ENCODE data around the gene LMNTD2. TPM values are rescaled to one million over a fixed set of nuclear protein-coding genes. Genes with fewer than 3 reads are reported as not detected.
A peak's percentile ranks its signal among the peaks of the same experiment; 100 is the strongest.

LMNTD2 gene
- total RNA-seq, 1 donor from 2014 or later: 16.6 TPM

DNA sequence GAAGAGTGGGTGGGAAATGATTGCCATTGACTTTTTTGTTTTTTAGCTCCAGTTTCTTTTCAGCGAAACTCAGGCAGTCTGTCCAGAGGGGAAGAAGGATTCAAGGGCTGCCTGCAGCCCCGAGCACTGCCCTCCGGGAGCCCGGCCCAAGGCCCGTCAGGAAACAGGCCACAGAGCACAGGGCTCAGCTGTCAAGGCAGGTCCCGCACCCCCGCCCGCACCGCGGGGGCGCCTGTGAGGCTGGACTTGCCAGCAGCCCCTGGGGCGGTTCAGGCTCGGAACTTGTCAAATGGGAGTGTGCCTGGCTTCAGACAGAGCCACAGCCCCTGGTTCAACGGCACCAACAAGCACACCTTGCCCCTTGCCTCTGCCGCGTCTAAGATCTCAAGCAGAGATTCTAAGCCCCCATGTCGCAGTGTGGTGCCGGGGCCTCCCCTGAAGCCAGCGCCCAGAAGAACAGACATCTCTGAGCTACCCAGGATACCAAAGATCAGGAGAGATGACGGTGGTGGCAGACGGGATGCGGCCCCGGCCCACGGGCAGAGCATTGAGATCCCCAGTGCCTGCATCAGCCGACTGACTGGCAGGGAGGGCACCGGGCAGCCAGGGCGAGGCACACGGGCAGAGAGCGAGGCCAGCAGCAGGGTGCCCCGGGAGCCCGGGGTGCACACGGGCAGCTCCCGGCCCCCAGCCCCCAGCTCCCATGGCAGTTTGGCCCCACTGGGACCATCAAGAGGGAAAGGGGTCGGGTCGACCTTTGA, 46.7 kb upstream of the LMNTD2 start:
- H3K27ac Mint-ChIP-seq: peak overlapping the region; percentile 59
- no peaks in the 10 kb centered on the region for H3K27me3 Mint-ChIP-seq (ENCODE audit: low read depth)
- peaks cover 5% of the 10 kb centered on the region for H3K4me1 Mint-ChIP-seq
- no peaks in the 10 kb centered on the region for H3K9me3 Mint-ChIP-seq
- peaks cover 26% of the 10 kb centered on the region for H3K36me3 Mint-ChIP-seq
- no peak overlapping the region for H3K4me3 Mint-ChIP-seq
- TF ChIP-seq, protein P1, sequence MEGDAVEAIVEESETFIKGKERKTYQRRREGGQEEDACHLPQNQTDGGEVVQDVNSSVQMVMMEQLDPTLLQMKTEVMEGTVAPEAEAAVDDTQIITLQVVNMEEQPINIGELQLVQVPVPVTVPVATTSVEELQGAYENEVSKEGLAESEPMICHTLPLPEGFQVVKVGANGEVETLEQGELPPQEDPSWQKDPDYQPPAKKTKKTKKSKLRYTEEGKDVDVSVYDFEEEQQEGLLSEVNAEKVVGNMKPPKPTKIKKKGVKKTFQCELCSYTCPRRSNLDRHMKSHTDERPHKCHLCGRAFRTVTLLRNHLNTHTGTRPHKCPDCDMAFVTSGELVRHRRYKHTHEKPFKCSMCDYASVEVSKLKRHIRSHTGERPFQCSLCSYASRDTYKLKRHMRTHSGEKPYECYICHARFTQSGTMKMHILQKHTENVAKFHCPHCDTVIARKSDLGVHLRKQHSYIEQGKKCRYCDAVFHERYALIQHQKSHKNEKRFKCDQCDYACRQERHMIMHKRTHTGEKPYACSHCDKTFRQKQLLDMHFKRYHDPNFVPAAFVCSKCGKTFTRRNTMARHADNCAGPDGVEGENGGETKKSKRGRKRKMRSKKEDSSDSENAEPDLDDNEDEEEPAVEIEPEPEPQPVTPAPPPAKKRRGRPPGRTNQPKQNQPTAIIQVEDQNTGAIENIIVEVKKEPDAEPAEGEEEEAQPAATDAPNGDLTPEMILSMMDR (IDR thresholded peaks at IDR 0.05; ENCODE audit: unreplicated experiment): no peak
- DNase-seq (ENCODE audit: low spot score in 2 of 2, unreplicated experiment in 2 of 2): no peak

DNA sequence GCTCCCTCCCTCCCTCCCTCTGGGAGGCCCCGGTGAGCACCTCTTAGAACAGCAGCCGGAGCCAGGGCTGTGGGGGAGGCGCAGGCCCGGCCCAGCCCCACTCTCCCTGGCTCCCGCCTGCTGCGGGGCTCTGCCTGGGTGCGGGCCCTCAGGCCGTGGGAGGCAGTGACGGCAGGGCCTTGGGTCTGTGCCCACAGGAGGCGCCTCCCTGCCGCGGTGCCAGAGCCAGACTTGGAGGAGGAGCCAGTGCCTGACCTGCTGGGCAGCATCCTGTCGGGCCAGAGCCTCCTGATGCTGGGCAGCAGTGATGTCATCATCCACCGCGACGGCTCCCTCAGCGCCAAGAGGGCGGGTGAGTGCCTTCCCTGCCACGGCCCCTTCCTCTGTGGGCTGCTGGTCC, 45.7 kb upstream of the LMNTD2 start:
- no peak for DNase-seq (ENCODE audit: low spot score in 2 of 2, unreplicated experiment in 2 of 2)
- TF ChIP-seq, protein P1 (IDR thresholded peaks at IDR 0.05; ENCODE audit: unreplicated experiment): no peak
- no peaks in the 10 kb centered on the region for H3K9me3 Mint-ChIP-seq
- H3K27me3 Mint-ChIP-seq (ENCODE audit: low read depth): no peaks in the 10 kb centered on the region
- H3K4me1 Mint-ChIP-seq: peaks cover 5% of the 10 kb centered on the region
- H3K27ac Mint-ChIP-seq: peak overlapping the region; percentile 59
- H3K36me3 Mint-ChIP-seq: peaks cover 30% of the 10 kb centered on the region
- no peak overlapping the region for H3K4me3 Mint-ChIP-seq

DNA sequence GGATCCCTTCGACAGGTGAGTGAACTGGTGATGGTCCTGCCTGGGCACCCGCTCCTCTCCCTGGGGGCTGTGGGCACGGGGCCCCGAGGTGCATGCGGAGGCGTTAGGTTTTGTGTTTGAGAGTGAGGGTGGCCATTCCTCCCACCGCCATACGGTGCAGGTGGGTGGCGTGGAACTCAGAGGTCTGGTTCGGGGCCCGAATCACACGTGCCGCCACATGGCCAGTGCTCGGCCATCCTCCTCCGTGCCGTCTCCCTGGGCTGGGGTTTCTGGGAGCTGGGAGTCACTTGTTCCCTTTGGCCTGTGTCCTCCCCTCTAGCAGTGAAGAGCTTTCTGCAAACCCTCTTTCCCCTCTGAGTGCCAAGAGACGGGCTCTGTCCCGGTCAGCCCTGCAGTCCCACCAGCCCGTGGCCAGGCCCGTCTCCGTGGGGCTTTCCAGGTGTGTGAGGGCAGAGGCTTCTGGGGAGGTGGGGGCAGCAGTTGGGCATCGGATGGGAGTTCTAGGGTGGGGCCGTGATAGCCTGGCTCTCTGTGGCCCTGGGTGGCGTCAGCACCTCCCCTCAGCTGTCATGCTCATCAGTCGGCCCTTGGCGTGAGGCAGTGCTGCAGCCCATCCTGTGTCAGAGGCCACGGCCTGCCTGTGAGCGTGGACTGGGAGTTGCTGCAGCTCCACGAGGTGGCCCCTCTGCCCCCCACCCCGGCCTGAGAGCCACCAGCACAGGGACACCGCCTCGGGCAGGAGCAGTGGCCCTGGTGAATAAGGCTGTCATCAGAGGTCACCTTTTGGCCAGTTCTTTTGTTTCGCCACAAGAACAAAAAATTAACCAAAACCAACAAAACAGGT, 45.0 kb upstream of the LMNTD2 start:
- Mint-ChIP-seq H3K27ac (no peak overlapping the region), H3K9me3 (no peaks in the 10 kb centered on the region), H3K36me3 (peaks cover 28% of the 10 kb centered on the region), H3K27me3 (ENCODE audit: low read depth) (no peaks in the 10 kb centered on the region), H3K4me1 (peaks cover 5% of the 10 kb centered on the region), H3K4me3 (no peak overlapping the region)
- no peak for DNase-seq (ENCODE audit: low spot score in 2 of 2, unreplicated experiment in 2 of 2)
- TF ChIP-seq, protein P1 (IDR thresholded peaks at IDR 0.05; ENCODE audit: unreplicated experiment): no peak

- peaks cover 34% of the 10 kb centered on the region for H3K36me3 Mint-ChIP-seq
Measured at GRCh38 chr11:603154-603553, 42.6 kb upstream of the LMNTD2 start.

DNA sequence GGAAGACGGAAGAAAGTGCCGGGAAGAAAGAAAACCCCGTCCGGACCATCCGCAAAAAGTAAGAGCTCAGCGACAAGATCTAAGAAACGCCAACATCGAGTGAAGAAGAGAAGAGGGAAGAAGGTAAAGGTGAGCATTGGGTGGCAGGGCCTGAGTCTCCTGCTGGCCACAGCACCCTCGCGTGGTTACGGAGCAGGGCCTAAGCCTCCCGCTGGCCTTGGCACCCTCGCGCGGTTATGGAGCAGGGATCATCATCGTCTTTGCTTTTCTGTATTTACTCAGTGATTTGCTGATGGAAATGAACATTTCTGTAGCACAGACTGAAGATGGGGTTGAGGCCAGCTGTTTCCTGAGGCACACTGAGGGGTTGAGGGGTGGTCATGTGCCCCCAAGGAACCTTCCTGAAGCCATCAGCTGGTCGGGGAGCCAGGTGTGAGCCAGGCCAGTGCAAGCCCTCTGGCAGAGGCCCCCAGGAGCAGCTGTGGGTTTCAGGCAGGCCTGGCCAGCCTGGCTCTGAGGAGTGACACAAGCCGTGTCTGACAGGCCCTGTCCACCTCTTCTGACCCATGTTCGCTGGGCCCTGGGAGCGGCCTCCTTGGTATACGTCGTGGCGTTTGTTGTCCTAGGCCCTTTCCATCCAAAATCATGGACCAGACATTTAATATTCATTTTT, 41.2 kb upstream of the LMNTD2 start:
- Mint-ChIP-seq H3K9me3 (no peaks in the 10 kb centered on the region), H3K27ac (no peak overlapping the region), H3K4me3 (no peak overlapping the region)

More at GRCh38 chr11:603154-603553, 42.6 kb upstream of the LMNTD2 start:
- no peak for DNase-seq (ENCODE audit: low spot score in 2 of 2, unreplicated experiment in 2 of 2)
- TF ChIP-seq, protein P1 (IDR thresholded peaks at IDR 0.05; ENCODE audit: unreplicated experiment): no peak
- Mint-ChIP-seq H3K9me3 (no peaks in the 10 kb centered on the region), H3K4me1 (peaks cover 5% of the 10 kb centered on the region), H3K27me3 (ENCODE audit: low read depth) (no peaks in the 10 kb centered on the region), H3K4me3 (no peak overlapping the region), H3K27ac (no peak overlapping the region)

More for the DNA sequence above, 41.2 kb upstream of the LMNTD2 start:
- TF ChIP-seq, protein P1 (IDR thresholded peaks at IDR 0.05; ENCODE audit: unreplicated experiment): no peak
- DNase-seq (ENCODE audit: low spot score in 2 of 2, unreplicated experiment in 2 of 2): no peak
- Mint-ChIP-seq H3K4me1 (peaks cover 3% of the 10 kb centered on the region), H3K27me3 (ENCODE audit: low read depth) (no peaks in the 10 kb centered on the region), H3K36me3 (peaks cover 36% of the 10 kb centered on the region)
